Caki2 (cell line): ENCODE results near the gene FTCD. TPM values are rescaled to one million over a fixed set of nuclear protein-coding genes. Genes with fewer than 3 reads are reported as not detected.
"Not testable (repeated sequence)": the region's sequence is repeated elsewhere in the genome, so short reads cannot be mapped to it uniquely, and the experiment has no call there.

Experiments
- DNase-seq: peaks from one replicate; pipeline ENCODE4 v3.0.0-alpha.2; 2015; ENCODE audit warnings: low read depth
- in situ Hi-C: cut with HindIII; loops from 2 replicates; pipeline ENCODE4 v1.10.0; 2016; ENCODE audit warnings: low sequenced_read_pairs, low pct_unique_long_range_greater_than_20kb, mixed read lengths
- total RNA-seq: library from RNA; depleted of rRNA; stranded (reverse); fragments of >200 nt; shearing (Covaris generic); gene quantifications from 2 replicates; pipeline ENCODE4 v1.2.3, GENCODE V29; 2014; ENCODE audit warnings: low replicate concordance

Gene FTCD
- total RNA-seq, 1 experiment from 2014 or later, result 0.14 TPM

GRCh38 chr21:46158666-46159300 lies 3.4 kb upstream of the FTCD start:
- in situ Hi-C loops, result no loop called here
- DNase-seq, result no peak

GRCh38 chr21:46157987-46158451 lies 2.6 kb upstream of the FTCD start:
- in situ Hi-C loops, result no loop called here
- DNase-seq, result no peak

GRCh38 chr21:46157396-46157986 lies 2.1 kb upstream of the FTCD start:
- no peak for DNase-seq
- in situ Hi-C loops, result no loop called here

- no peak for DNase-seq
- in situ Hi-C loops, result no loop called here
Measured at GRCh38 chr21:46156678-46157077, 1.3 kb upstream of the FTCD start.

- DNase-seq, result no peak
- in situ Hi-C loops, result no loop called here
Measured at GRCh38 chr21:46156378-46156645, 933 bp upstream of the FTCD start.

- in situ Hi-C loops, result no loop called here
Measured at GRCh38 chr21:46154955-46155513, 345 bp downstream of the FTCD start.

GRCh38 chr21:46154155-46154954 lies 1.0 kb downstream of the FTCD start:
- in situ Hi-C loops, result no loop called here
- no peak for DNase-seq

More at GRCh38 chr21:46154955-46155513, 345 bp downstream of the FTCD start:
- no peak for DNase-seq

- in situ Hi-C loops, result no loop called here
- DNase-seq, result no peak
Measured at GRCh38 chr21:46153247-46154154, 1.9 kb downstream of the FTCD start.

- in situ Hi-C loops, result no loop called here
- no peak for DNase-seq
Measured at GRCh38 chr21:46152927-46153246, 2.5 kb downstream of the FTCD start.

- in situ Hi-C loops, result no loop called here
- DNase-seq, result no peak
Measured at GRCh38 chr21:46151989-46152926, 3.1 kb downstream of the FTCD start.

- DNase-seq, result no peak
- in situ Hi-C loops, result no loop called here
Measured at GRCh38 chr21:46151261-46151988, 4.0 kb downstream of the FTCD start.

GRCh38 chr21:46150491-46151121 lies 4.8 kb downstream of the FTCD start:
- in situ Hi-C loops, result no loop called here
- DNase-seq, result no peak

- no peak for DNase-seq
- in situ Hi-C loops, result no loop called here
Measured at GRCh38 chr21:46150073-46150472, 5.3 kb downstream of the FTCD start.

GRCh38 chr21:46149205-46149901 lies 6.0 kb downstream of the FTCD start:
- DNase-seq, result no peak
- in situ Hi-C loops, result no loop called here

GRCh38 chr21:46148106-46148505 lies 7.3 kb downstream of the FTCD start:
- DNase-seq, result no peak
- in situ Hi-C loops, result no loop called here

GRCh38 chr21:46147429-46147828 lies 8.0 kb downstream of the FTCD start:
- in situ Hi-C loops, result not testable (repeated sequence)
- peak; percentile 31 for DNase-seq
